Stimulated activated CD4-positive, alpha-beta T cell treated with anti-CD3 and anti-CD28 coated beads, Interleukin-4, amount 100 ng/mL, for 48 hours (primary cell): ENCODE data around the gene DDX1.

ENCODE experiments used
- DNase-seq, 2 donors: peaks; one replicate each; pipeline ENCODE4 v3.0.0-alpha.2; 2020; ENCODE audit warnings: low read depth in 2 of 2

Gene DDX1

DNA sequence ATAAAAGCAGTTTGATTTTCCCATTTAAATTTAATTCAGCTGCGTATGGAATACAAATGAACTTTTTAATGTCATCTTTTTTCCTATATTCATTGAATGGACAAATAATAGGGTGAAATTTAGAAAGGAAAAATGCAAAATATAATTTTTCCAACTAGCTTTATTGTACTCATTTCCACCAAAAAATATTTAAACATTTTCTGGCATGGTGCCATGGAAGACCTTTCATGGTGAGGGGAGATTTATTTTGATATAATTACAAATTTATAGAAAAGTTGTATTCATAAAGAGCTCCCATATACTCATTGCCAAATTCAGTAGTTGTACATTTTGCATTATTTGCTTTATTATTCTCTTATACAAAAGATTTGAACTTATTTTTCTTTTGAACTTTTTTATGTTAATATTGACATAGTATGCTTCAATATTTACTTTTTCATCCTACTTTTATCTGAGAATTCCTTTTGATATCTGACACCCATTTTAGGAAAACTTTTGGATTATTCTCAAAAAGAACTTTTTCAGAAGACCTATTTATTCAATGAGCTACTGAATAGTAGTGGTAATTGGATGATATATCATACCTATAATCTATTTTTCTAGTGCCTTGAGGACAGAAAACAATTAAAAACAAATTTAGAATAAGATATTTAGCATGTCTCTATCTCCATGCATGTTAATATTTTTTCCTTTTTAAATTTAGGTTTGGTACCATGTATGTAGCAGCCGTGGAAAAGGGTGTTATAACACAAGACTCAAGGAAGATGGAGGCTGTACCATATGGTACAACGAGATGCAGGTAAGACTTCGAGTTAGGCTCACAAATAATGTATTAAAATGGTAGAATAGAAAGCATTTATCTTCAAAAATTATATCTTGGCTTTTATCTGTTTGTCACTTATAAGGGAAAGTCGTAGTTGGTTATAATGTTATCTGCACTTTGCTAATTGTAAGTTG is 37.5 kb downstream of the DDX1 start:
- no peak for DNase-seq

DNA sequence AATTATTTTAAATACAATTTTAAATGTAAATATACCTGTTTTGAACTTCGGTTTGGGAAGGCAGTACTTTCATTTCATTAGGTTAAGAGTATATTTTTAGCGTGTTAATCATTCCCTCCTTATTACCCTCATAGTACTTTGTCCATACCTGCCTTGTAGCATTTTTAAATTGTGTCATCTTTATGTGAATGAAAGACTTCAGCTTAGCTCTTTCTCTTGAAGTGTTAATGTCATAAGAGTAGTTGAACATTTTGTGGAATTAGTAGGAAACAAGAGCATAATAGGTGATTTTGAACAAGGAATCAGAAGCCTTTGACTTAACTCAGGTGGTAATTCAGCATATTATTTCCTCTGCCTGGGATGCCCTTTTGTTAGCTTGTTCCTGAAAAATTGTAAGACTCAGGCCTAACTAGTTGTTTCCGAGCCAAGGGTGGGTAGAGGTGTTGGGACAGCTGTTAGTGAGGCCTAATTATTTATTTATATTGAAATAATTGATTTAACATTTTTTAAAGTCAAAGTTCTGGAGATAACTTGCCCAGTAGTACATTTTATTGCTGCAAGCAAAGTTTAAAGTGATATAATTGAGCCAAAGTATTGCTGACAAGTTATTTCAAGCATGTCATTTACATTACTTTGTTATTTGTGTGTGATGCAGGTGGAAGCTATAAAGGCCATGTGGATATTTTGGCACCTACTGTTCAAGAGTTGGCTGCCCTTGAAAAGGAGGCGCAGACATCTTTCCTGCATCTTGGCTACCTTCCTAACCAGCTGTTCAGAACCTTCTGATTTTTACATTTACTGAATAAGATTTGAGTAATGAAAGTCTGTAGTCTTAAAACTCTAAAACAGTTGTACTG is 38.7 kb downstream of the DDX1 start:
- no peak for DNase-seq

DNA sequence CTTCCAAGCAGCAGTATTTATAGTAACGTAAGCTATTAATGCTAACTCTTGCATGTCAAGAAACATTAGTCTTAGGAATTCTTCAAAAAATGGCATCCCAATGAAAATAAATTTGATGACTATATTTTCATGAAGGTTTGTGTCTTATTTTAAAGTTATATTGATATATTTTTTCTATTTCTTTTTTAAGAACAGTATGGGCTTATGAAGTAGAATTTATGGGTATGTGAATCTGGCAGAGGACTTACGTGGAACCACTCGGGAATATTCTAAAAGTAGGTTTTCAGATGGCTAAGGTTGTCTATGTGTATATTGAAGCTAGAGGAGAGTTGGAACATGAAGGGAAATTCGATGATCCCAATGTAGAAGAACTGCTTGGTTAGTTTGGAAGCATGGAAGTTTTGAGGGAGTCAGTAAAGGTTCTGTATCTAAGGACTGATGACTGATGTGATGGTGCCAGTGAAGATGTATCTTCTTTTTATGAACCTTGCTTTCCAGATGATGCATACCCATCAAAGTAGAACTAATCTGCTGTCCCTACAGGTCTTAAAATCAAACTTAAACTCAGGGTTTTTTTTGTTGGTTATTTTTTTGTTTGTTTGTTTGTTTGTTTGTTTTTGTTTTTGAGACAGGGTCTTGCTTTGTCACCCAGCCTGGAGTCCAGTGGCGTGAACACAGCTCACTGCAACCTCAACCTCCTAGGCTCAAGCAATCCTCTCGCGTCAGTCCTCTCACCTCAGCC is 39.5 kb downstream of the DDX1 start:
- DNase-seq: no peak

DNA sequence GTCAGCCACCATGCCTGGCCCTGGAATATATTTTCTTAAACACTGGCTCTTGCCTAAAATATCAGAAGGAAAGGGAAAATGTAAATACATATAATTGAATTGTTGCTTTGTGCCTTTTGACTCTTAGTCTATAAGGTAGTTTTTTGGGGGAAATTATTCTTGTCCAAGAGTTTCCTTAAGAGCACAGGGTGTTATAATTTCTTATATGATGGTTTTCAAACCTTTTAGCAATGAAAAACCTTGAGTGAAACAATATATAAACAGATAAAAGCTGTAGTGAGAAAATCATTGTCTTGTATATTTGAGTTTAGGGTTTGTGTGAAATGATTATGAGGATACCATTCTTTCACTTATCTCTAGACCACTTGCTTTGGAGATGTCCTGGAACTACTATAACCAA is 40.2 kb downstream of the DDX1 start:
- DNase-seq: no peak

DNA sequence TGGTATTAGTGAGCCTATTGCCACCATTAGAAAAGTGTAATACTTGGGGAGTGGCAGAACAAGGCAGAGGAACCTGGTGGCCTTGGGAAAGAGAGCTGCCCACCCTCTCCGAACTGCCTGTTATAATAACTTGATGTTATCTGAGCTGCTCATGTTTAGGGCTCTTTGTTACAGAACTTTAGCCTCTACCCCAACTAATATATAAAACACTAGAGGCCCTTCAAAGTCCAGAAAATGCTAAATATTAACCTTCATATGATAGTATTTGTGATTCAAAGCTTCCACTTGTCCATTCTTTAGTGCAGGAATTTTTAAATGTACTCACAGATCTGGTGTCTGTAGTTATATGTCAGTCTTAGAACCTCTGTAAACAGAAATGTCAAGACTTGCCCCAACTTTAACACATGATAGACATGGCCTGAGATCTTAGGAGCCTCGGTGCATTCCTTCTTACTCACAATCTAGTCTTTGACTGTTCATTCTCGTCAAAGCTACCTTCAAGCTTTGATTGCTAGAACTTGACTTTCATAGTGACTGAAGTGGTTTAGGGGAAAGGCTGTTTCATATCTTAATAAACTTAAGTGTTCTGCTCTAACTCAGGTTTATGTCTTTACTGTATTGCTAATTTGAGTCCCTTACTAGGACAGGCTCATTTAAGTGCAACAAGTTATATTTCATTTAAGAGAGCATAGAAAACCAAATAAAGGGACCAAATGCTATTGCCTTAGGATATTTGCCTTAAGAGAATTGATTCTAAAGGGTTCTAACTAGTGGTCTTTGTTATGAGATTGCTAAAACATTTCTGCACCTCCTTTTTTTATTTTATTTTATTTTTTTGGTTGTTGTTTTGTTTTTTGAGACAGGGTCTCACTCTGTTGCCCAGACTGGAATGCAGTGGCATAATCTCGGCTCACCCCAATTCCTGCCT is 41.6 kb downstream of the DDX1 start:
- no peak for DNase-seq

DNA sequence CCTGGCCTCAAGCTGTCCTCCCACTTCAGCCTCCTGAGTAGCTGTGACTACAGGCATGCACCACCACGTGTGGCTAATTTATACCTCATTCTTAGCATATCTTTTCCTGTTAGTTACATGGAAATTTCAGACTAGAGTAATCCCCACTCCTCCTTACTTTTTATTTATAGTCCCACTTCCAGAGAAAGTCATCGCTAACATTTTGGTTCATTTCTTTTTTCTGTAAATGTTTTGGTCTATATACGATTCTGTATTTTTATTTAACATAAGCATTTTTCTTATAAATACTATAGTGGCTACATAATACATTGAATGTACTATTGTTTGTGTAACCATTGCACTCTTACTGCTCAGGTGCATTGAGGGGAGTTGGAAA is 42.3 kb downstream of the DDX1 start:
- DNase-seq: no peak

DNA sequence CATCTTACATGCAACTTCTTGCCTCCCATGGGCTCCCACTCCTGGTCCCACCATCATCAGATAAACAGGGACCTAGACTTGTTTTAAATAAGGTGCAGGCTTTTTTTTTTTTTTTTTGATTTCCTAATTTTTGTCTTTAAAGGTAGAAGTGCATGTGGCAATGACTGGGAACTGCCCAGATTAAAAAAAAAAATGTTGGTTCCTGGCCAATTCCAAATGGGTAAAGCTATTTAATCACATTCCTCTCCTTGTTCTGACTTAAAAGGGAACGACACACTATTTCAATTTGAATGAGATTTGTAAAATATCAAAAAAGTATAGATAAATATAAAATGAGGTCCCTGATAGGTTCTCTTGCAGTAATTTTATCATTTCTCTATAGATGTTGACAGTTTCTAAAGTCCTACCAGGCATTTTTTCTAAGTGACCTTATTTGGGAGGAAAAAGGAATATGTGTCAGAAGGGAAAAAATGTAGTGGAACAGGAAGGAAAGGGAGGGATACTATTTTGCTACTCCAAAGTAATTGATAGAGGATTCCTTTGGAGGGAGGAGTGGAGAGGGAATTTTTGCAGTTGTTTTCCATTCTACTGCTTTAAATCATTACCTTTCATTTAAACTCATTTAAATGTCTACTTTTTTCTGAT is 43.3 kb downstream of the DDX1 start:
- no peak for DNase-seq

DNA sequence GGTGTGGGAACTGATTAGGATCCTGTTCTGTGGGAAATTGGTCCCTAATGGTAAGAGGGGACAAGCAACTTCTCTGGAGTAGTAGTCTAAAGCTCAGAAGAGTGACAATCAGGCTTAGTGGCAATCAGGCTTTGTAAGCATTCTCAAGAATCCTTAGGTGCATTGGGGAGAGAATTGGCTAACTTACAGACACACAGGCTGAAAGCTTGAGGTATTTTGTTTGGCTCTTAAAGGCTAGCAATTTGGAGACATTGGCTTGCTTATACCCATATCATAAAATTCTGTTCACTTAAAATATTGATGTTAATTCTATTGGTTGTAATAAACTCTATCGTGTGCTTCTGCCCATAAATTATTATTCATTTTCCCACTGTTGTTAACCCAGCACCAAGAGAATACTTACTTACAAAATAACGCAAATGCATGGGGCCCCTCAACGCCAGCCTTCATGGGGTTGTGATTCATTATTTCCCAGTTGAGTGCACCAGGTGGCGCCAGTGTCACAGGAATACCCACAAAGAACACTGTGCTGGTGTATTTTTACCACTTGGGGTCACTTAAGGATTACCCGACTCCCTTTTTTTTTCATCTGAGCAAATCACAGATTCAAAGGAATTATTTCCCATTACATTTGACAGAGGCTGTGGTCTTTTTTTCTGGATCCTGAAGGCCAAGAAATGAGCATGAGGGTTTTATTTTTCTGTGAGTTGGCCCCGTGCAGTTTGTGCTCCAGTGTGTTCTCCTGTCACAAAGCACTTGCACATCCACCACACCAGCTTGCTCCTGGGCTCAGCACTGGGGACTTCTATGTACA is 45.5 kb downstream of the DDX1 start:
- peak; percentile 28 to 40 for DNase-seq

DNA sequence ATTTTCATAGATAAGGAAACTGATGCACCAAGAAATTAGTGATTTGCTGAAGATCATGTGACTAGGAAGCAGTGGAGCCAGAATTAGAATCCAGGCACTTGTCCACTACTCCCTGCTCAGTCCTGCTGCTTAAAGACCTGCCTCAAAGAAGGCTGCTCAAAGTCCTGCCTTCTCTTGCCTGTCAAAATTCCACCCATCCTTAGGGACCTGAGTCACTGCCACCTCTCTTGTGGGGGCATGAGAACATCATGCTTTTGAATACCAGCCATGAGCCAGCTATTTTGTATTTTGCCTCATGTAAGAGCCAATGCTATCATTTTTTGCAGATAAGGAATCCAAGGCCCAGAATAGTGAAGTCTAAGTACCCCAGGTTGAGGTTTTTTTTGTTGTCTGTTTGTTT is 47.1 kb downstream of the DDX1 start:
- DNase-seq: no peak

DNA sequence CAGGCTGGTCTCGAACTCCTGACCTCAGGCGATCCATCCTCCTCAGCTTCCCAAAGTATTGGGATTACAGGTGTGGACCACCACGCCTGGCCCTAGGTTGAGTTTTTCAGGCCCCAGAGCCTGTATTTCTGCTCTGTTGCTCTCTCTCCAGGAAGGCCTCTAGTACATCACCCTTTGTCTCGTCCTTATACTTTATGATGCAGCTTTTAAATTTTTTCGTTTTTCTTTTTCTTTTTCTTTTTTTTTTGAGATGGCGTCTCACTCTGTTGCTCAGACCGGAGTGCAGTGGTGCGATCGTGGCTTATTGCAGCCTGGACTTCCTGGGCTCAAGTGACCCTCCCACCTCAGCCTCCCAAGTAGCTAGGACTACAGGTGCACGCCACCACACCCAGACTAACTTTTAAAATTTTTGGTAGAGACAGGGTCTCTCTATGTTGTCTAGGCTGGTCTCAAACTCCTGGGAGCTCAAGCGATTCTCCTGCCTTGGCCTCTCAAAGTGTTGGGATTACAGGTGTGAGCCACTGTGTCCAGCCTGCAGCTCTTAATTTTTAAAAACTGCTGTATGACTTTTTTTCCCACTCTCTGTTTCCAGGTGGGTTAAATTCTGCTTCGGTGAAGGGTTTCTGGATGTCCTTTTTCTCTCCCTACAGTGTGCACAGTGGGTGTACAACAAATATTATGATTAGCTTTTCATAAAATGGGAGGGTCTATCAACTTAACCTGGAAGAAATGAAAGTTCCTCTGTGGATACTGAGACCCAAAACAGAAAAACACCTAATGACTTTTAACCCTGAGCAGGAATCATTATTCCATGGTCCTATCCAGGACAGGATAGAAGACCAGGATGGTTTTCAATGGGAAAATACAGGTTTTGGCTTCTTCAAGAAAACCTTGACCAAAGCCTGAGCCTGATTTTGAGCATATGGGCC is 47.9 kb downstream of the DDX1 start:
- DNase-seq: no peak

DNA sequence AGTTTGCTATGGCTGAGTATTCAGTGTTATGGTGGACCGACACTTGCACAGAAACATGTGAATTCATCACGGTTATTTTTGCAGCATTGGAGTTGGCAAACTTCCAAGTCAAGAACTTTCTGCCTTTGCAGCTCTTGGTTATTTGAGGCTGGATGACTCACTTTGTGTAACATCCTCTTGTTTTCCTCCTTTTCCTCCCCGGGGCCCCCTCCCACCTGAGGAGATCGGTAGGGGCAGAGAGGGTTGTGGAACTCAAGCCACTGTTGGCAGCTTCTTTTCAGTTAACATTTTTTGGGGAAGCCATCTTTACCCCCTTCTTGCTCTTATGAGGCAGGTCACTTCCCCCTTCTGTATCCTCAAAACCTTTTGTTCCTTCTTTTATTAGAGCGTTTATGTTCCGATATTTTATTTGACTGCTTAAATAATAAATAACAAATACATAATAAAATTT is 48.6 kb downstream of the DDX1 start:
- DNase-seq: no peak

DNA sequence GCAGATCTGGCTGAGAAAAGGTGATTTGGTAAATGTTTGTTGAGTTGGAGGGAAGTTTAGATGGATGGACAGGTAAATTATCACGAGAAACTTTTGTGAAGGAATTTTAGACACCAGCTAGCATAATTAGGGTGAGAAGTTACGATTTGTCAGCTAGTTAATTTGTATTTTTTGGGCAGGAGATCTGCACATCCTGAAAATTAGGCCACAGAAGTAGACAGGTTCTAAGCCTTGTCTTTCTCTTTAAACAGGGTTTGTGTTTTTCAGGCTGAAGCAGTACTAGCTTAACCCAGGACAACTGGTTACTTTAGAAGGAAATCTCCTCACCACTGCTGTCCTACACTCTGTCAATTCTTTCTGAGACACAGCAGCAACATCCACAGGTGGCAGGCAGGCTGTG is 49.1 kb downstream of the DDX1 start:
- no peak for DNase-seq

DNA sequence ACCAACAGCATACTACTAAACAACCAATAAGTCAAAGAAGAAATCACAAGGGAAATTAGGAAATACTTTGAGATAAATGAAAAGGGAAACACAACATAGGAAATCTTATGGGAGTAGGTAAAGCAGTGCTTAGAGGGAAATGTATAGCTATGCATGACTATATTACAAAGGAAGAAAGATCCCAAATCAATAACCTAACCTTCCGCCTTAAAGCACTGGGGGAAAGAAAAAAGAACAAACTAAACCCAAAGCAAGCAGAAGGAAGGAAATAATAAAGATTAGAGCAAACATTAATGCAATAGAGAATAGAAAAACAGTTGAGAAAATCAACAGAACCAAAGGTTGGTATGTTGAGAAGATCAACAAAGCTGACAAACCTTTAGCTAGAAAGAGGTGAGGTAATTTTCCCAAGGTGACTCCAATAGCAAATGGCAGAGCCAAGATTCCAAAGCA is 49.9 kb downstream of the DDX1 start:
- no peak for DNase-seq

DNA sequence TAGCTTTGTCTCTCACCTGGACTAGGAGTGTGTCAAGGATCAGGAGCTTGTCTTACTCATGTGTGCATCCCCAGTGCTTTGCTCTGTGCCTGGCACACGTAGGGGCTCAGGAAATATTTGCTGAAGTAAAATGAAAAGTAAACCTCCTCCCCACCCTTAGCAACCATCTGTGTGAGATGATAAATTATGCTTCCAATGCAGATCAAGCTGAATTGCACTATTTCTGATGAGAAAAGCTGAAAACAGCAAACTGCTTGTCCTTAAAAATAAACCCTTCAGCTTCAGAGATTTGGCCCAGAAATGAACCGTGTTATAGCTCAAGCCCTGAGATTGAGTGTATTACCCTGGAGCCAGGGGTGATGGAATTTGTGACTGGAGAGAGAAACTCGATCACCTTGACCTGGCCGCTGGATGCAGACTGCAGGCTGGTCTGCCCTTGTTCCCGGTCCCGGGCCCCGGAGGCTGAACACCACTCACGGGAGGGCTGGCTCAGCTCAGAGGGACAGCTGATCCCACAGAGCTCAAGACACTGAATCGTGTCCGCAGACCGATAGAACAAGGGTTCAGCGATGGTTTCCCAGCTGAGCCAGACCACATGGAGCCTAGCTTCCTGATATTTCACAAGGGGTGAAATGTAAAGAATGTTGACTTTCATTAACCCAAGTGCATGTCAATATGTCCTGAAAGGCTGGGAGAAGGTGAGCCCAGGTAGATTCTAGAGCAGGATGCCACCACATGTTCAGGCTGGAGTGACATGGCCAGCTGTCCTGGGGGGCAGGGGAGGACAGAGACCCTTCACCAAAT is 50.5 kb downstream of the DDX1 start:
- no peak for DNase-seq

DNA sequence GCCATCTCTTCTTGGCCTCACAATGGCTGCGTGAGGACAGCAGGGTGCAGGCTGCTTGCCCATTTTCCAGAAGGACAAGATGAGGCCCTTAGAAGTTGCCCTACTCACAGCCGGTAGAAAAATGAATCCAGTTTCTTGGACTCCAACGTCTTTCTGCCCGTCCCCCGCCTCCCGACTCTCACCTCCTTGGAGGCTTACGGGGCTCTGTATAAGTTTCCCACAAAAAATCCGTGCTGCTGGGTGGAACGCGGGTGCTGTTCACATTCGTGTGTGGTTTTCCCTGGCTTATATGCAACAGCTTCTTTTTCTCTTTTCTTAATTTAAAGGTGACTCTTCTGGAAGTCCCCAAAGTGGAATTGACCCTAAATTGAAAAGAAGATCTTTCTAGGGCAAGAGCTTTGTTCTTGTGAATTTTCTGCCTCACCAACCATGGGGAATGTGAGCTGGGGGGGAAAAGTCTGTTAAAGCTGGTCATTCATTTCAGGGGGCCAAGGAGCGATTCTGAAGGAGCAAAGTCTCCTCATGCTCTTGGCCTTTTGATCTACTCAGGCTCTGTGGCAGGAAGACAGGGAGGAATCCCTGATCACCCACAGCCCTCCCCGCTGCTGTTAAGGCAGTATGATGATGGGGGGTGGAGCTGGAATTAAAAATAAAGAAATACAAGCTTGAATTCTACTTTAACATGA is 51.3 kb downstream of the DDX1 start:
- DNase-seq: no peak

DNA sequence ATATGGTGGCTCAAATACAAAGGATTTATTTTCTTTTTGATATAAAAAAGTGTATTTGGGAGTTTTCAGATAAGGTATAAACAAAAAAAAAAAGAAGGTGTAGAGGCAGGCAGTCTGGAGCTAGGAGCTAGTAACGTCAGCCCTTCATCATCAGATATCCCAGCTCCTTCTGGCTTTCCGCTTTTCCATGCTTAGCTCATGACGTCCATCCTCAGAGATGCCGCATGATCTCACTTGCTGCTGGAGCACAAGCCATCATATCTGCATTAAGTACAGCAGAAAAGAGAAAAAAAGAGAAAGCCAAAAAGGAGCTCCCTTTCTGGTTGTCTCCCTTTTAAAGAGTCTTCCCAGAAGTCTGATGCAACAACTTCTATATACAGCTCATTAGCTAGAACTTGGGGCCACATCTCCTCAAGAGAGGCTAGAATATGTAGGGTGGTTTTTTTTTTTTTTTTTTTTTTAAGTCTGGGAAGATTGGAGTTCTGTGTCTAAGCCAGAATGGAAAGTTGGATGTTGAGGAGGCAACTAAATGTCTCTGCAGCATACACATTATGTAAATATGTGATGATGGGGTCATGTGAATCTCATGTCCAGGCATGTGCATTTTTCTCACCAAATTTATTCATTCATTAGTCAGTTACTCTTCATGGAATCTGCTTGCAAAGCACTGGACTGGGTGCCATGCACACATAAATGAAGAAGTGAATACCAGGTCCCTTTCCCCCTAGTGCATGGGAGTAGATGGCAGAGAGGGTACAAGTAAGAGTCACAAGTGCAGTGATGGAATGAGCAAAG is 52.3 kb downstream of the DDX1 start:
- no peak for DNase-seq
